HG03342 (cell line): Measurements from ENCODE around the gene SLC66A3.

ENCODE experiments used
- ATAC-seq: cut with Tn5 transposase; IDR thresholded peaks from one replicate; pipeline ENCODE4 v1.9.1; 2021; ENCODE audit warnings: mild to moderate bottlenecking, moderate library complexity; ENCODE audit not compliant: unreplicated experiment

SLC66A3 gene

GRCh38 chr2:11208083-11208482 lies 52.8 kb downstream of the SLC66A3 start:
- ATAC-seq = no peak

GRCh38 chr2:11212645-11213044 lies 57.4 kb downstream of the SLC66A3 start:
- no peak for ATAC-seq

GRCh38 chr2:11213090-11213638 lies 57.9 kb downstream of the SLC66A3 start:
- no peak for ATAC-seq

GRCh38 chr2:11213975-11214374 lies 58.7 kb downstream of the SLC66A3 start:
- no peak for ATAC-seq

- no peak for ATAC-seq
These were observed 59.5 kb downstream of the SLC66A3 start for GRCh38 chr2:11214770-11215169.

GRCh38 chr2:11215407-11215806 lies 60.1 kb downstream of the SLC66A3 start:
- ATAC-seq = no peak

GRCh38 chr2:11220445-11220844 lies 65.2 kb downstream of the SLC66A3 start:
- ATAC-seq = no peak

- no peak for ATAC-seq
These were observed 67.6 kb downstream of the SLC66A3 start for GRCh38 chr2:11222845-11223244.

- ATAC-seq = no peak
These were observed 69.6 kb downstream of the SLC66A3 start for GRCh38 chr2:11224887-11225286.

- no peak for ATAC-seq
These were observed 72.3 kb downstream of the SLC66A3 start for GRCh38 chr2:11227595-11227994.
